Loucy (cell line): ENCODE measurements around the gene SYNE1.

Experiments used
- EZH2phosphoT487 ChIP-seq: fragments of 200-600 bp; IDR thresholded peaks from 2 replicates; pipeline ENCODE4 v1.6.1; 2018; ENCODE audit warnings: antibody characterized with exemption, mild to moderate bottlenecking, moderate library complexity, borderline replicate concordance
- TF ChIP-seq, protein P1 (sequence below): fragments of 200-600 bp; sonication (generic); conservative IDR thresholded peaks from 2 replicates; pipeline ENCODE4 v1.5.1; 2014; ENCODE audit warnings: mild to moderate bottlenecking, antibody characterized with exemption, low read length

DNA sequence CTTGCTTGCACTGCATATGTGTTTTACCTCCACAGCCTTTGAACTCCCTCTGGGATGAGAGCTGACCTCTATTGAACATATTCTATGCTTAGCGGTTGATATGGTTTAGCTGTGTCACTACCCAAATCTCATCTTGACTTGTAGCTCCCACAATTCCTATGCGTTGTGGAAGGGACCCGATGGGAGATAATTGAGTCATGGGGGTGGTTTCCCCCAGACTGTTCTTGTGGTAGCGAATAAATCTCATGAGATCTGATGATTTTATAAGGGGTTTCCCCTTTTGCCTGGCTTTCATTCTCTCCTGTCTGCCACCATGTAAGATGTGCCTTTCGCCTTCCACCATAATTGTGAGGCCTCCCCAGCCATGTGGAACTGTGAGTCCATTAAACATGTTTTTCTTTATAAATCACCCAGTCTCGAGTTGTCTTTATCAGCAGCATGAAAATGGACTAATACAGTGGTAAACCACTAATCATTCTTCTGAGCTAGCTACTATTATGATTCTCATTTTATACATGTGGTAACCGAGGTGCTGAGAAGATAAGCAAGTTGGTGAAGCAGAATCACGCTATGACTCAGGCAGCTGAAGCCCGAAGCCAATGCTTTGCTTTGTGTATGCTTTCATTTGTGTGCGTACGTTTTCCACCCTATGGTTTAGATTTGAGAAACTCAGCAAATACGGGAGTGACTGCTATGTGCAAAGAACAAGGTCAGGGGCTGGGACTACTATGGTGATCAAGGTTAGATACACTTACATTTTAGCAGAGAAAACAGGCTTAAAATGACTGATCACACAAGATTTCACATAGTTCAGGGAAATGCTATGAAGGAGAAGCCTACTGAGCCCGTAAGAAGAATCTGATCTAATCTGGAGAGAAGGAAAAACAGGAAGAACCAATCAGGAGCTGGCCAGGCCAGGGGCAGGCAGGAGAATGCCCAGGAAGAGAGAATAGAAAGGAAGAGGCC, 466.2 kb downstream of the SYNE1 start:
- TF ChIP-seq, protein P1, sequence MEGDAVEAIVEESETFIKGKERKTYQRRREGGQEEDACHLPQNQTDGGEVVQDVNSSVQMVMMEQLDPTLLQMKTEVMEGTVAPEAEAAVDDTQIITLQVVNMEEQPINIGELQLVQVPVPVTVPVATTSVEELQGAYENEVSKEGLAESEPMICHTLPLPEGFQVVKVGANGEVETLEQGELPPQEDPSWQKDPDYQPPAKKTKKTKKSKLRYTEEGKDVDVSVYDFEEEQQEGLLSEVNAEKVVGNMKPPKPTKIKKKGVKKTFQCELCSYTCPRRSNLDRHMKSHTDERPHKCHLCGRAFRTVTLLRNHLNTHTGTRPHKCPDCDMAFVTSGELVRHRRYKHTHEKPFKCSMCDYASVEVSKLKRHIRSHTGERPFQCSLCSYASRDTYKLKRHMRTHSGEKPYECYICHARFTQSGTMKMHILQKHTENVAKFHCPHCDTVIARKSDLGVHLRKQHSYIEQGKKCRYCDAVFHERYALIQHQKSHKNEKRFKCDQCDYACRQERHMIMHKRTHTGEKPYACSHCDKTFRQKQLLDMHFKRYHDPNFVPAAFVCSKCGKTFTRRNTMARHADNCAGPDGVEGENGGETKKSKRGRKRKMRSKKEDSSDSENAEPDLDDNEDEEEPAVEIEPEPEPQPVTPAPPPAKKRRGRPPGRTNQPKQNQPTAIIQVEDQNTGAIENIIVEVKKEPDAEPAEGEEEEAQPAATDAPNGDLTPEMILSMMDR, result no peak
- no peak for TF ChIP-seq EZH2phosphoT487
